ENCODE data around the gene N4BP2L1. TPM values are rescaled to one million over a fixed set of nuclear protein-coding genes. Genes with fewer than 3 reads are reported as not detected.

The N4BP2L1 gene
- total and polyA plus RNA-seq, 8 donors = 5.3 to 22.4 (median 10.3) TPM

- Histone ChIP-seq H3K27ac (no peak overlapping the region), H3K9me3 (no peaks in the 10 kb centered on the region), H3K4me3 (no peak overlapping the region), H3K36me3 (no peaks in the 10 kb centered on the region), H3K4me1 (peaks cover 0 to 9% (median 0%) of the 10 kb centered on the region in 3 donors), H3K27me3 (no peaks in the 10 kb centered on the region)
- no peak for TF ChIP-seq CTCF (IDR thresholded peaks at IDR 0.05)
- DNase-seq (no peak), ATAC-seq (no peak), FAIRE-seq (no peak)
- WGBS, 2 donors = 97 to 100% methylated on average over 3 of the region's 3 CpGs
- intact Hi-C loops (cut with DNase I) = no loop called here
Observed at GRCh38 chr13:32413284-32413683, 14.6 kb downstream of the N4BP2L1 start.

- H3K27me3 ChIP-seq = no peaks in the 10 kb centered on the region
- TF ChIP-seq CTCF (IDR thresholded peaks at IDR 0.05) = no peak
- H3K4me3 ChIP-seq = no peak overlapping the region
- H3K9me3 ChIP-seq = no peaks in the 10 kb centered on the region
- FAIRE-seq = no peak
- no peak for DNase-seq
- H3K27ac ChIP-seq = no peak overlapping the region
- peaks cover 0 to 4% (median 0%) of the 10 kb centered on the region in 3 donors for H3K36me3 ChIP-seq
- ATAC-seq = peak in 3 of 4 donors; percentile 42 to 72 (median 63)
- H3K4me1 ChIP-seq = no peaks in the 10 kb centered on the region
- 81 to 84% methylated on average over 27 of the region's 27 CpGs for WGBS, 2 donors
- intact Hi-C loops (cut with DNase I) = no loop called here
Observed at GRCh38 chr13:32409561-32410421, 18.1 kb downstream of the N4BP2L1 start.

GRCh38 chr13:32409001-32409313, 19.0 kb downstream of the N4BP2L1 start:
- DNase-seq = no peak
- TF ChIP-seq CTCF (IDR thresholded peaks at IDR 0.05) = no peak

GRCh38 chr13:32408296-32409000, 19.5 kb downstream of the N4BP2L1 start:
- Histone ChIP-seq H3K27ac (no peak overlapping the region), H3K27me3 (no peaks in the 10 kb centered on the region), H3K9me3 (no peaks in the 10 kb centered on the region), H3K4me1 (no peaks in the 10 kb centered on the region), H3K36me3 (peaks cover 0 to 4% (median 0%) of the 10 kb centered on the region in 3 donors), H3K4me3 (no peak overlapping the region)
- ATAC-seq (peak in 1 of 4 donors; percentile 35), DNase-seq (no peak), FAIRE-seq (no peak)
- no peak for TF ChIP-seq CTCF (IDR thresholded peaks at IDR 0.05)
- WGBS, 2 donors = 94 to 97% methylated on average over 9 of the region's 9 CpGs
- intact Hi-C loops (cut with DNase I) = no loop called here

More at GRCh38 chr13:32409001-32409313, 19.0 kb downstream of the N4BP2L1 start:
- Histone ChIP-seq H3K27ac (no peak overlapping the region), H3K9me3 (no peaks in the 10 kb centered on the region), H3K27me3 (no peaks in the 10 kb centered on the region), H3K4me1 (no peaks in the 10 kb centered on the region), H3K36me3 (peaks cover 0 to 4% (median 0%) of the 10 kb centered on the region in 3 donors), H3K4me3 (no peak overlapping the region)
- intact Hi-C loops (cut with DNase I) = no loop called here
- ATAC-seq = peak in 1 of 4 donors; percentile 22
- 88 to 92% methylated on average over 6 of the region's 6 CpGs for WGBS, 2 donors
- FAIRE-seq = no peak

Data from pancreas (tissue), 10 donors.